ENCODE results near the gene MMAB. TPM values are rescaled to one million over a fixed set of nuclear protein-coding genes. Genes with fewer than 3 reads are reported as not detected.
A peak's percentile ranks its signal among the peaks of the same experiment; 100 is the strongest.

Gene MMAB
- total and polyA plus RNA-seq, 4 donors = 47.1 to 101 (median 77.1) TPM

DNA sequence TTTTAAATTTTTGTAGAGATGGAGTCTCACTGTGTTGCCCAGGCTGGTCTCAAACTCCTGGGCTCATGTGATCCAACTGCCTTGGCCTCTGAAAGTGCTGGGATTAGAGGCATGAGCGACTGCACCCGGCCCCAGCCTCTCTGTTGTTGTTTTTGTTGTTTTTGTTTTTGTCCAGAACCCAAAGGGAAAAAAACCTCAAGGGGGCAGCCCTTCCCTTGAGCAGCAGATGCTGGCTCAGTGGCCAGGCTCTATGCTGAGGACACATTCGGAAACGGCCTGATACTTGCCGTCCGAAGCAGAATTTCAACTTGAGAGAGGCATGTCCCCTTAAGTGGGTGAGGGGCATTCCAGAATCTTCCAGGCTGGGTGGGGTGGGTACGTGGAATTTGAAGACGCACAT, 7.0 kb upstream of the MMAB start:
- Histone ChIP-seq H3K9ac (ENCODE audit: low read depth in 1 of 2, low read length in 2 of 2) (peak overlapping the region; percentile 3 to 61), H3K36me3 (ENCODE audit: control insufficient read depth in 4 of 4, insufficient read depth in 3 of 4, low read depth in 1 of 4, low read length in 3 of 4) (peaks cover 3 to 30% (median 21%) of the 10 kb centered on the region in 4 donors), H3K4me3 (ENCODE audit: low read depth in 1 of 3, low read length in 3 of 3) (no peak overlapping the region), H3K9me3 (ENCODE audit: control insufficient read depth in 4 of 4, low read length in 3 of 4) (no peaks in the 10 kb centered on the region), H3K27me3 (ENCODE audit: control insufficient read depth in 4 of 4, insufficient read depth in 4 of 4, low read length in 3 of 4) (no peaks in the 10 kb centered on the region), H3K27ac (ENCODE audit: low read depth in 1 of 2, low read length in 2 of 2) (peak overlapping the region; percentile 75 to 77), H3K4me1 (ENCODE audit: control insufficient read depth in 4 of 4, insufficient read depth in 4 of 4, low read length in 3 of 4) (peaks cover 29 to 63% (median 60%) of the 10 kb centered on the region in 4 donors)
- DNase-seq (ENCODE audit: low spot score) = no peak
- no peak for TF ChIP-seq HNF4G (IDR thresholded peaks at IDR 0.05)
- TF ChIP-seq, protein P1, sequence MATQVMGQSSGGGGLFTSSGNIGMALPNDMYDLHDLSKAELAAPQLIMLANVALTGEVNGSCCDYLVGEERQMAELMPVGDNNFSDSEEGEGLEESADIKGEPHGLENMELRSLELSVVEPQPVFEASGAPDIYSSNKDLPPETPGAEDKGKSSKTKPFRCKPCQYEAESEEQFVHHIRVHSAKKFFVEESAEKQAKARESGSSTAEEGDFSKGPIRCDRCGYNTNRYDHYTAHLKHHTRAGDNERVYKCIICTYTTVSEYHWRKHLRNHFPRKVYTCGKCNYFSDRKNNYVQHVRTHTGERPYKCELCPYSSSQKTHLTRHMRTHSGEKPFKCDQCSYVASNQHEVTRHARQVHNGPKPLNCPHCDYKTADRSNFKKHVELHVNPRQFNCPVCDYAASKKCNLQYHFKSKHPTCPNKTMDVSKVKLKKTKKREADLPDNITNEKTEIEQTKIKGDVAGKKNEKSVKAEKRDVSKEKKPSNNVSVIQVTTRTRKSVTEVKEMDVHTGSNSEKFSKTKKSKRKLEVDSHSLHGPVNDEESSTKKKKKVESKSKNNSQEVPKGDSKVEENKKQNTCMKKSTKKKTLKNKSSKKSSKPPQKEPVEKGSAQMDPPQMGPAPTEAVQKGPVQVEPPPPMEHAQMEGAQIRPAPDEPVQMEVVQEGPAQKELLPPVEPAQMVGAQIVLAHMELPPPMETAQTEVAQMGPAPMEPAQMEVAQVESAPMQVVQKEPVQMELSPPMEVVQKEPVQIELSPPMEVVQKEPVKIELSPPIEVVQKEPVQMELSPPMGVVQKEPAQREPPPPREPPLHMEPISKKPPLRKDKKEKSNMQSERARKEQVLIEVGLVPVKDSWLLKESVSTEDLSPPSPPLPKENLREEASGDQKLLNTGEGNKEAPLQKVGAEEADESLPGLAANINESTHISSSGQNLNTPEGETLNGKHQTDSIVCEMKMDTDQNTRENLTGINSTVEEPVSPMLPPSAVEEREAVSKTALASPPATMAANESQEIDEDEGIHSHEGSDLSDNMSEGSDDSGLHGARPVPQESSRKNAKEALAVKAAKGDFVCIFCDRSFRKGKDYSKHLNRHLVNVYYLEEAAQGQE (IDR thresholded peaks at IDR 0.05) = no peak
- TF ChIP-seq JUND (IDR thresholded peaks at IDR 0.05) = no peak
- TF ChIP-seq, protein P2, sequence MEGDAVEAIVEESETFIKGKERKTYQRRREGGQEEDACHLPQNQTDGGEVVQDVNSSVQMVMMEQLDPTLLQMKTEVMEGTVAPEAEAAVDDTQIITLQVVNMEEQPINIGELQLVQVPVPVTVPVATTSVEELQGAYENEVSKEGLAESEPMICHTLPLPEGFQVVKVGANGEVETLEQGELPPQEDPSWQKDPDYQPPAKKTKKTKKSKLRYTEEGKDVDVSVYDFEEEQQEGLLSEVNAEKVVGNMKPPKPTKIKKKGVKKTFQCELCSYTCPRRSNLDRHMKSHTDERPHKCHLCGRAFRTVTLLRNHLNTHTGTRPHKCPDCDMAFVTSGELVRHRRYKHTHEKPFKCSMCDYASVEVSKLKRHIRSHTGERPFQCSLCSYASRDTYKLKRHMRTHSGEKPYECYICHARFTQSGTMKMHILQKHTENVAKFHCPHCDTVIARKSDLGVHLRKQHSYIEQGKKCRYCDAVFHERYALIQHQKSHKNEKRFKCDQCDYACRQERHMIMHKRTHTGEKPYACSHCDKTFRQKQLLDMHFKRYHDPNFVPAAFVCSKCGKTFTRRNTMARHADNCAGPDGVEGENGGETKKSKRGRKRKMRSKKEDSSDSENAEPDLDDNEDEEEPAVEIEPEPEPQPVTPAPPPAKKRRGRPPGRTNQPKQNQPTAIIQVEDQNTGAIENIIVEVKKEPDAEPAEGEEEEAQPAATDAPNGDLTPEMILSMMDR (IDR thresholded peaks at IDR 0.05; ENCODE audit: low read depth, low read length, missing input control) = no peak
- WGBS = 80% methylated on average over 8 of the region's 8 CpGs

DNA sequence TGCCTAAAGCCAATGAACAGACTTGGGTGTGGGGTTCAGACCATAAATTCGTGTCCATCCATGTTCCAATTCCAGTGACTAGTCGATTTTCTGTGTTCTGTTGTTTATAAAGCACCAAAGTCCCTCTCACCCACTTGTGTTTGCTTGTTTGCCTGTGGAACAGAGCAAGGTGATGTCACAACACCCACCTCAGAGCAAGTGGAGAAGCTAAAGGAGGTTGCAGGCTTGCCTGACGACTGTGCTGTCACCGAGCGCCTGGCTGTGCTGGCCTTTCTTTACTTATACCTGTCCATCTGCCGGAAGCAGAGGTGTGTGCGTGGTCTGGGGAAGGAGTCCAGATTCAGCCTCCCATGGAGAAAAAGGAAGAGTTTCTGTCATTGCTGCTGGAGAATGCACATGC, 6.3 kb upstream of the MMAB start:
- H3K27ac ChIP-seq (ENCODE audit: low read depth in 1 of 2, low read length in 2 of 2) = peak overlapping the region; percentile 75 to 77
- H3K4me1 ChIP-seq (ENCODE audit: control insufficient read depth in 4 of 4, insufficient read depth in 4 of 4, low read length in 3 of 4) = peaks cover 31 to 70% (median 66%) of the 10 kb centered on the region in 4 donors
- no peak overlapping the region for H3K4me3 ChIP-seq (ENCODE audit: low read depth in 1 of 3, low read length in 3 of 3)
- WGBS = 51% methylated on average over 7 of the region's 7 CpGs
- H3K36me3 ChIP-seq (ENCODE audit: control insufficient read depth in 4 of 4, insufficient read depth in 3 of 4, low read depth in 1 of 4, low read length in 3 of 4) = peaks cover 3 to 28% (median 16%) of the 10 kb centered on the region in 4 donors
- H3K9me3 ChIP-seq (ENCODE audit: control insufficient read depth in 4 of 4, low read length in 3 of 4) = no peaks in the 10 kb centered on the region
- DNase-seq (ENCODE audit: low spot score) = no peak
- H3K9ac ChIP-seq (ENCODE audit: low read depth in 1 of 2, low read length in 2 of 2) = peak overlapping the region in 1 of 2 donors; percentile 79
- no peaks in the 10 kb centered on the region for H3K27me3 ChIP-seq (ENCODE audit: control insufficient read depth in 4 of 4, insufficient read depth in 4 of 4, low read length in 3 of 4)
- peak; percentile 38 to 68 for TF ChIP-seq RXRA (IDR thresholded peaks at IDR 0.05)
- TF ChIP-seq, protein P3, sequence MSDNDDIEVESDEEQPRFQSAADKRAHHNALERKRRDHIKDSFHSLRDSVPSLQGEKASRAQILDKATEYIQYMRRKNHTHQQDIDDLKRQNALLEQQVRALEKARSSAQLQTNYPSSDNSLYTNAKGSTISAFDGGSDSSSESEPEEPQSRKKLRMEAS (IDR thresholded peaks at IDR 0.05) = no peak
- peak; percentile 7 for TF ChIP-seq HNF4G (IDR thresholded peaks at IDR 0.05)
- TF ChIP-seq, protein P2 (IDR thresholded peaks at IDR 0.05; ENCODE audit: low read depth, low read length, missing input control) = no peak
- peak; percentile 5 for TF ChIP-seq FOXA2 (IDR thresholded peaks at IDR 0.05)
- TF ChIP-seq, protein P1 (IDR thresholded peaks at IDR 0.05) = peak; percentile 31
- TF ChIP-seq YY1 (IDR thresholded peaks at IDR 0.05) = peak; percentile 12
- TF ChIP-seq SP1 (IDR thresholded peaks at IDR 0.05) = peak; percentile 71
- peak; percentile 67 to 69 for TF ChIP-seq HNF4A (conservative IDR thresholded peaks at IDR 0.05)
- peak in 1 of 2 donors; percentile 11 for TF ChIP-seq RAD21 (IDR thresholded peaks at IDR 0.05)
- no peak for TF ChIP-seq TAF1 (conservative IDR thresholded peaks at IDR 0.05)
